ENCODE data around the gene KCNMB4.

Gene KCNMB4

GRCh38 chr12:70364695-70365397 lies 1.2 kb upstream of the KCNMB4 start:
- no peak for DNase-seq (ENCODE audit: low read depth in 1 of 2, low spot score in 1 of 2)
- TF ChIP-seq GABPA (IDR thresholded peaks at IDR 0.05; ENCODE audit: low read depth) (no peak), REST (IDR thresholded peaks at IDR 0.05; ENCODE audit: insufficient replicate concordance, low read depth) (no peak), CTCF (IDR thresholded peaks at IDR 0.05; ENCODE audit: insufficient read depth, low read length) (no peak), POLR2AphosphoS5 (IDR thresholded peaks at IDR 0.05; ENCODE audit: low read depth) (no peak), SPI1 (IDR thresholded peaks at IDR 0.05; ENCODE audit: borderline replicate concordance, low read depth) (no peak)
- H3K27me3 ChIP-seq (ENCODE audit: insufficient read depth, poor library complexity, severe bottlenecking) = peaks cover 39% of the 10 kb centered on the region
- no peak overlapping the region for H3K27ac ChIP-seq (replicated peaks)
- no peak overlapping the region; the same call in 1 of the 2 replicates for H3K4me3 ChIP-seq (replicated peaks; ENCODE audit: insufficient read depth, low read length)

GRCh38 chr12:70365398-70365647 lies 767 bp upstream of the KCNMB4 start:
- Histone ChIP-seq H3K27ac (replicated peaks) (no peak overlapping the region), H3K27me3 (ENCODE audit: insufficient read depth, poor library complexity, severe bottlenecking) (peaks cover 41% of the 10 kb centered on the region), H3K4me3 (replicated peaks; ENCODE audit: insufficient read depth, low read length) (peak overlapping the region; percentile 65)
- DNase-seq (ENCODE audit: low read depth in 1 of 2, low spot score in 1 of 2) = no peak
- TF ChIP-seq SPI1 (IDR thresholded peaks at IDR 0.05; ENCODE audit: borderline replicate concordance, low read depth) (no peak), POLR2AphosphoS5 (IDR thresholded peaks at IDR 0.05; ENCODE audit: low read depth) (no peak), CTCF (IDR thresholded peaks at IDR 0.05; ENCODE audit: insufficient read depth, low read length) (no peak), GABPA (IDR thresholded peaks at IDR 0.05; ENCODE audit: low read depth) (no peak), REST (IDR thresholded peaks at IDR 0.05; ENCODE audit: insufficient replicate concordance, low read depth) (no peak)

GRCh38 chr12:70366581-70367257 lies 629 bp downstream of the KCNMB4 start:
- DNase-seq (ENCODE audit: low read depth in 1 of 2, low spot score in 1 of 2) = peak in 1 of 2 experiments; percentile 30
- H3K27ac ChIP-seq (replicated peaks) = no peak overlapping the region
- peaks cover 41% of the 10 kb centered on the region for H3K27me3 ChIP-seq (ENCODE audit: insufficient read depth, poor library complexity, severe bottlenecking)
- peak overlapping the region; percentile 65 for H3K4me3 ChIP-seq (replicated peaks; ENCODE audit: insufficient read depth, low read length)
- TF ChIP-seq CTCF (IDR thresholded peaks at IDR 0.05; ENCODE audit: insufficient read depth, low read length) (no peak), GABPA (IDR thresholded peaks at IDR 0.05; ENCODE audit: low read depth) (no peak), SPI1 (IDR thresholded peaks at IDR 0.05; ENCODE audit: borderline replicate concordance, low read depth) (no peak), POLR2AphosphoS5 (IDR thresholded peaks at IDR 0.05; ENCODE audit: low read depth) (no peak), REST (IDR thresholded peaks at IDR 0.05; ENCODE audit: insufficient replicate concordance, low read depth) (no peak)

Data from HL-60 (cell line).